HAP-1 (cell line): ENCODE measurements around the gene KCTD2.
"Not testable (repeated sequence)": the region's sequence is repeated elsewhere in the genome, so short reads cannot be mapped to it uniquely, and the experiment has no call there.

Experiments
- DNase-seq, 2 experiments: peaks; one replicate each; pipeline ENCODE4 v3.0.0-alpha.2; 2016 to 2020; ENCODE audit warnings: low spot score in 2 of 2
- H3K27me3 ChIP-seq: fragments of 250-450 bp; sonication (Bioruptor Pico); 2 replicates; pipeline ENCODE4 v1.5.1; 2020; ENCODE audit warnings: low read depth, mild to moderate bottlenecking, moderate library complexity
- H3K36me3 ChIP-seq: fragments of 250-450 bp; sonication (Bioruptor Pico); replicated peaks from 2 replicates; pipeline ENCODE4 v1.5.1; 2020; ENCODE audit warnings: mild to moderate bottlenecking
- H3K4me1 ChIP-seq: fragments of 250-450 bp; sonication (Bioruptor Pico); 2 replicates; pipeline ENCODE4 v1.5.1; 2020; ENCODE audit warnings: mild to moderate bottlenecking
- H3K4me3 ChIP-seq: fragments of 250-450 bp; sonication (Bioruptor Pico); 2 replicates; pipeline ENCODE4 v1.5.1; 2020; ENCODE audit warnings: mild to moderate bottlenecking, moderate library complexity
- H3K9me3 ChIP-seq: fragments of 250-450 bp; sonication (Bioruptor Pico); 2 replicates; pipeline ENCODE4 v1.5.1; 2020; ENCODE audit warnings: mild to moderate bottlenecking, moderate library complexity
- in situ Hi-C: fragments of 300-500 bp; cut with MboI; formaldehyde crosslinking; loops from 3 replicates; pipeline ENCODE4 v1.14.3; 2020; ENCODE audit warnings: low sequenced_read_pairs, inconsistent platforms, mixed read lengths

Gene KCTD2, protein sequence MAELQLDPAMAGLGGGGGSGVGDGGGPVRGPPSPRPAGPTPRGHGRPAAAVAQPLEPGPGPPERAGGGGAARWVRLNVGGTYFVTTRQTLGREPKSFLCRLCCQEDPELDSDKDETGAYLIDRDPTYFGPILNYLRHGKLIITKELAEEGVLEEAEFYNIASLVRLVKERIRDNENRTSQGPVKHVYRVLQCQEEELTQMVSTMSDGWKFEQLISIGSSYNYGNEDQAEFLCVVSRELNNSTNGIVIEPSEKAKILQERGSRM

DNA sequence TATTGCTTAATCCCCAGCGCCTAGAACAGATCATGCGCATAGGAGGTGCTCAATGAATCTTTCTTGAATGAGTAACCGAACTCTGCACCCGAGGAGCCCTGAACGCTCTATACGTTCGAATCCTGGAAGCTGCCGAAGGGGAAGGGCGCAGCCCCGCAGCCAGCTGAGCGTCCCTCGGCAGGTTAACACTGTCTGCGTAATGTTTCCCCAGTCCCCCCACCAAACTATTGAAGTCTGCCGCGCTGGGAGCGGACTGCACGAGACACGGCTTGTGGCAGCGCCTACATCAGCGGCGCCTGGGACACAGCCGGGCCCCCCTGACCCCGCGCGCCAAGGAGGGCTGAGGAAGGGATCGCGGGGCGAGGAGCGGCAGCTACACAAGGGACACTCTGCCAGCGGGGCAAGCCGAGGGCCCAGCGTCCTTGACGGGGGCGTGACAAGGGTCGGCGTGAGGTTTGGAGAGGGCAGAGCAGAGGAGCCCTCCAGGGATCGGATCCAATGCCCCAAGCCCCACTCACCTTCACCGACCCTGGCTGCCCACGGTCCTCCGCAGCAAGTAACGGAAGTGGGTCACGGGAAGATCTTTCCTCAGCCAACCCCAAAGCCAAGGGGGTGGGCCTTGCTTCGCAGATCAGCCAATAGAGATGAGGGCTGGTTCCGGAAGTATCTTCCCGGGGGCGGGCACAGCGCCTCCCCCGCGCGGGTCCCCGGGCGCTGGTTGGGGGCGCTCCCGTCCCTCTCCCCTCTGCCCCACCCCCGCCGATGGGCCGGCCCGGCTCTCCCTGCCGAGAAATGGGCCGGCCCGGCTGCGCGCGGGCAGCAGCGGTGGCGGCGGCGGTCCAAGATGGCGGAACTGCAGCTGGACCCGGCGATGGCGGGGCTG, at the start of gene KCTD2, which contains the start of gene ATP5PD:
Gene KCTD2, plus strand, starts transcription at position 819 of the 883 bp plus-strand sequence. Its CDS starts 26 bp downstream, at position 845.
Gene ATP5PD, minus strand, starts transcription at position 563 of the 883 bp plus-strand sequence. CDS start 4,319 bp downstream, outside the sequence.
- Histone ChIP-seq H3K4me3 (peak within 1 kb of the TSS; percentile 99), H3K36me3 (peaks cover 21% of the 10 kb centered on the region), H3K4me1 (peaks cover 21% of the 10 kb centered on the region), H3K27me3 (no peaks in the 10 kb centered on the region), H3K9me3 (no peaks in the 10 kb centered on the region)
- peak; percentile 92 to 97 for DNase-seq
- in situ Hi-C loops = no loop called here

DNA sequence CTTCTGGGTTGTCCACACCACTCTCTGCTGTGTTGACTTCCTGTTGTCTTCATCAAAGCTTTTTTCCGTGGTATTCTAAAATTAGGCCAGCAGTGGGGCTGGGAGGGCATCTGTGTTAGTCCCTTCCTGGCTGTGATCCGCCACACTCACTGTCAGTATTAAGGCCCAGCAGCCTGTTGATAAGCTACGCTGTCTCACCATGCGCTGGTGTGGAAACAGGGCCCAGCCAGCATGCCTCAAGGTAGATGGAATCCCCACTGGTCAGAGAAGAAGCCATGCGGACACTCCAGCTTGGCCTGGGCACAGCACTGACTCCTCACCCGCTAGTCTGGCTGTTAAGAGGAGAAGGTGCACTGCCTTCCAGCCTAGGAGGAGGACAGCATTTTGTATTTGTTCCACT, 48.2 kb upstream of the KCTD2 start:
- in situ Hi-C loops = no loop called here
- Histone ChIP-seq H3K27me3 (no peaks in the 10 kb centered on the region), H3K9me3 (no peaks in the 10 kb centered on the region), H3K4me1 (peaks cover 14% of the 10 kb centered on the region), H3K36me3 (peaks cover 15% of the 10 kb centered on the region), H3K4me3 (no peak overlapping the region)
- DNase-seq = no peak

DNA sequence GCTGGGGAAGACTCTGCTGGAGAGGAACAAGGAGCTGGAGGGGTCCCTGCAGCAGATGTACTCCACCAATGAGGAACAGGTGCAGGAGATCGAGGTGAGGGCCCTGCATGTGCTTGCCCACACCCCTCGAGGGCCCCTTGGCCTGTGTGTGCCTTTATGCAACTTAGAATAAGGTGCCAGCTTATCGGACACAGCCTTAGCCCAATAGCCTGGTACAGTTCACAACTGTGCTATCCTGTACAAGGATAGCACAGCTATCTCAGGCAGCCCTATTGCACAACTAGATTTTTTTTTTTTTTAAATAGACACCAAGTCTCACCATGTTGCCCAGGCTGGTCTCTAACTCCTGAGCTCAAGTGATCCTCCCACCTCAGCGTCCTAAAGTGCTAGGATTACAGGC, 47.5 kb upstream of the KCTD2 start:
- no peaks in the 10 kb centered on the region for H3K9me3 ChIP-seq
- peaks cover 16% of the 10 kb centered on the region for H3K36me3 ChIP-seq
- in situ Hi-C loops = no loop called here
- no peak overlapping the region for H3K4me3 ChIP-seq
- no peak for DNase-seq
- peaks cover 8% of the 10 kb centered on the region for H3K4me1 ChIP-seq
- no peaks in the 10 kb centered on the region for H3K27me3 ChIP-seq

DNA sequence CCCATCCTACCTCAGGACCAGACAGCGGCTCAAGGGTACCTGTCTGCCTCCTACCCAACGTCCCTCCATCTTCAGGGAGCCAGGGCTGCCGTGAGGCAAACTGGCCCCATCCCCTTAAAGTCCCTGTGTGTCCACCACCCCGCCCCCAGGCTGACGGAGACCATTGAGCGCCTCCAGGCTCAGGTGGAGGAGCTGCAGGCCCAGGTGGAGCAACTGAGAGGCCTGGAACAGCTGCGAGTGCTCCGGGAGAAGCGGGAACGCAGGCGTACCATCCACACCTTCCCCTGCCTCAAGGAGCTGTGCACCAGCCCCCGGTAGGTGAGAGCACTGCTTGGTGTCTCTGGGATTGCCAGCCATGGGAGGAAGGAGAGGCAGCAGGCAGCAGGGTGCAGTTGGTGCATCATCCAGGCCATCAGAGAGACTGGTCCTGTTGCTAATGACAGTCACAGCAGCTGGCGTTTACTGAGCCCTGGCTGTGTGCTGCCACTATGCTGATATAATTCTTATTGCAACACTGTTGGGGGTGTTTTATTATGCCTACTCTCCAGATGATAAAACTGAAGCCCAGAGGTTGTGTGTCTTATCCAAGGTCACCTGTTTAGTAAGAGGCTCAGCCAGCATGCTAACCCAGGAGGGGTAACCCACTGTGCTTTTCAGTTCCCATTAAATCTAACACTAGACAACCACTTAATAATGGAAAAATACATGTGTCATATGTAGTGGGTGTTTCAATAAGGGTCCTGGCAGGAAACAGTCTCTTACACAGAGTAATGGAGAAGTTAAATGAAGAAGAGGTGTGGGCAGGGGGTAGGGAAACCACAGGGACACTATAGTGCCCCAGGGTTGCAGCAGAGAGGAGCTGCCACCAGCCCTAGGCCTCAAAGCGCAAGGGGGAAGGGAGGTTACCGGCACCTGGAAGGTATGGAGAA, 44.8 kb upstream of the KCTD2 start:
- no peaks in the 10 kb centered on the region for H3K9me3 ChIP-seq
- DNase-seq = no peak
- H3K4me3 ChIP-seq = no peak overlapping the region
- H3K36me3 ChIP-seq = peaks cover 16% of the 10 kb centered on the region
- no peaks in the 10 kb centered on the region for H3K4me1 ChIP-seq
- in situ Hi-C loops = no loop called here
- H3K27me3 ChIP-seq = no peaks in the 10 kb centered on the region

DNA sequence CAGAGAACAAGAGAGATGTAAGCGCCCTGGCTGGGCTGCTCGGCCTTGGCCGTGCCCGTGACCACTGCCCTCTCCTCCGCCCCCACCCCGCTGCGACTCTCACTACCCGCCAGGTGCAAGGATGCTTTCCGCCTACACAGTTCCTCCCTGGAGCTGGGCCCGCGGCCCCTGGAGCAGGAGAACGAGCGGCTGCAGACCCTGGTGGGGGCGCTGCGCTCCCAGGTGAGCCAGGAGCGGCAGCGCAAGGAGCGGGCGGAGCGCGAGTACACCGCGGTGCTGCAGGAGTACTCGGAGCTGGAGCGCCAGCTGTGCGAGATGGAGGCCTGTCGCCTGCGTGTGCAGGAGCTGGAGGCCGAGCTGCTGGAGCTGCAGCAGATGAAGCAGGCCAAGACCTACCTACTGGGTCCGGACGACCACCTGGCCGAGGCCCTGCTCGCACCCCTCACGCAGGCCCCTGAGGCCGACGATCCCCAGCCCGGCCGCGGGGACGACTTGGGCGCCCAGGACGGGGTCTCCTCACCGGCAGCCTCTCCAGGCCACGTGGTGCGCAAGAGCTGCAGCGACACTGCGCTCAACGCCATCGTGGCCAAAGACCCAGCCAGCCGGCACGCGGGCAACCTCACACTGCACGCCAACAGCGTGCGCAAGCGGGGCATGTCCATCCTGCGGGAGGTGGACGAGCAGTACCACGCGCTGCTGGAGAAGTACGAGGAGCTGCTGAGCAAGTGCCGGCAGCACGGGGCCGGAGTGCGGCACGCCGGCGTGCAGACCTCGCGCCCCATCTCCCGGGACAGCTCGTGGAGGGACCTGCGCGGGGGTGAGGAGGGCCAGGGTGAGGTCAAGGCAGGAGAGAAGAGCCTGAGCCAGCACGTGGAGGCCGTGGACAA, 43.7 kb upstream of the KCTD2 start:
- in situ Hi-C loops = no loop called here
- Histone ChIP-seq H3K4me1 (no peaks in the 10 kb centered on the region), H3K27me3 (no peaks in the 10 kb centered on the region), H3K36me3 (peaks cover 16% of the 10 kb centered on the region), H3K9me3 (no peaks in the 10 kb centered on the region), H3K4me3 (no peak overlapping the region)
- DNase-seq = no peak

DNA sequence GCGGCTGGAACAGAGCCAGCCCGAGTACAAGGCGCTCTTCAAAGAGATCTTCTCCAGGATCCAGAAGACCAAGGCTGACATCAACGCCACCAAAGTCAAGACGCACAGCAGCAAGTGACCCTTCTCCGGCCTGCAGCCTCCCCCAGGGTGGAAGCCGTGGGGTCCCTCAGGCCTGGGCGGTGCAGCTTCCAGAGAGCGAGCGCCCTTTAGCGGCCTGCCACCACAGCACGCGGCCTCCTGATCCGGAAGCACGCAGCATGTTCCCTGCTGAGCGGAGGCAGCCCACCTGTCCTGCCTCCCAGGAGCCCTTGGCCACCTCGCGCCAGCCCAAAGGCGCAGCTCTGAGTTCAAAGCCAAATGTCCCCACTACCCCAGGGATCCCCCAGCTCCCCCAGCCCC, 43.1 kb upstream of the KCTD2 start:
- Histone ChIP-seq H3K27me3 (no peaks in the 10 kb centered on the region), H3K4me3 (no peak overlapping the region), H3K36me3 (peaks cover 16% of the 10 kb centered on the region), H3K9me3 (no peaks in the 10 kb centered on the region), H3K4me1 (no peaks in the 10 kb centered on the region)
- in situ Hi-C loops = no loop called here
- DNase-seq = no peak

DNA sequence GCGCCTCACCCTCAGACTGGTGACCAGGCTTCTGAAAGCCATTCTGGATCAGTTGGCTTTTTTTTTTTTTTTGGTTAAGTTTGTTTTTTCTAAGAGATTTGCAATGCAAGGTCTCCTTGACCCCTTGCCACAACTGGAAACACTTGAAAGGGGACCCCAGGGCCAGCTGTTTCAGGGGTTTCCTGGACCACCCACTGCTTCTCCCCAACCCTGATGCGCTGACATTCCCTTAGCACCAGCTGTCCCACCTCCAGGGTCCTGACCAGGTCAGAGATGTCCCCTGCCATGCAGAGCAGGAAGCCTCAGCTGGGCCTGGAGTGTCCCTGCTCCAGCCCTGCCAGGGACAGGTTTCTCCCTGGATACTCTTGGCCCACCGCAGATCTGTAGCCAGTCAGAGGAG, 42.7 kb upstream of the KCTD2 start:
- Histone ChIP-seq H3K27me3 (no peaks in the 10 kb centered on the region), H3K36me3 (peaks cover 15% of the 10 kb centered on the region), H3K4me1 (no peaks in the 10 kb centered on the region), H3K4me3 (no peak overlapping the region), H3K9me3 (no peaks in the 10 kb centered on the region)
- in situ Hi-C loops = no loop called here
- no peak for DNase-seq

DNA sequence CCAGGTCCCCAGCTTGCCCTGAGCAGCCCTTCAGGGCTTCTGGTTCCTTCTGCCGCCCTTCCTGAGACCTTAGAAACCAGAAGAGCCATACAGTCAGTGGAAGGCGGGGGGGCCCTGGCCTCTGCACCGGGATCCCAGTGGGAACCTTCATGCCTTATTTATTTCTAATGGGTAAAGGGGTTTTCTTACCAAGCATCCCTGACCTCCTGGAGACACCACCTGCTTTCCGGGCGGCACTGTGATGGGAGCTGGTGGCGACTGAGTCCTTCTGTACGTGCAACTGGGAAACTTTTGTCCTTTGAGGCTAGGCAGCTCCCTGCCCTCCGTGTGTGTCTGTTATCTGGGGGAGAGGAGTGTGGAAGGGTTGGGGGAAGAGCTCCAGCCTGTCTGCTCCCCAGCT, 41.7 kb upstream of the KCTD2 start:
- in situ Hi-C loops = no loop called here
- H3K9me3 ChIP-seq = no peaks in the 10 kb centered on the region

DNA sequence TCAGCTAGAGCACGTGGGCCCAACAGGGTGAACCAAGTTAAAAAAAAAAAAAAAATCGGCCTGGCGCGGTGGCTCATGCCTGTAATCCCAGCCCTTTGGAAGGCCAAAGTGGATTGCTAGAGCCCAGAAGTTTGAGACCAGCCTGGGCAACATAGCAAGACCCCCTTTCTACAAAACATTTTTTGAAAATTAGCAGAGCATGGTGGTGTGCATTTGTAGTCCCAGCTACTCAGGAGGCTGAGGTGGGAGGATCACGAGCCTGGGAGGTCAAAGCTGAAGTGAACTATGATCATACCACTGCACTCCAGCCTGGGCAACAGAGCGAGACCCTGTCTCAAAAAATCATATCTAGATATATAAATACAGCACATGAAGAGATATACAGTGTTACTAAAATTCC, 40.9 kb upstream of the KCTD2 start:
- DNase-seq, H3K4me3 ChIP-seq, H3K4me1 ChIP-seq, H3K9me3 ChIP-seq, in situ Hi-C loops, H3K27me3 ChIP-seq: not testable (repeated sequence)
- H3K36me3 ChIP-seq = peaks cover 12% of the 10 kb centered on the region

More for the DNA sequence above, 41.7 kb upstream of the KCTD2 start:
- Histone ChIP-seq H3K4me1 (no peaks in the 10 kb centered on the region), H3K27me3 (no peaks in the 10 kb centered on the region), H3K4me3 (no peak overlapping the region), H3K36me3 (peaks cover 14% of the 10 kb centered on the region)
- DNase-seq = no peak

DNA sequence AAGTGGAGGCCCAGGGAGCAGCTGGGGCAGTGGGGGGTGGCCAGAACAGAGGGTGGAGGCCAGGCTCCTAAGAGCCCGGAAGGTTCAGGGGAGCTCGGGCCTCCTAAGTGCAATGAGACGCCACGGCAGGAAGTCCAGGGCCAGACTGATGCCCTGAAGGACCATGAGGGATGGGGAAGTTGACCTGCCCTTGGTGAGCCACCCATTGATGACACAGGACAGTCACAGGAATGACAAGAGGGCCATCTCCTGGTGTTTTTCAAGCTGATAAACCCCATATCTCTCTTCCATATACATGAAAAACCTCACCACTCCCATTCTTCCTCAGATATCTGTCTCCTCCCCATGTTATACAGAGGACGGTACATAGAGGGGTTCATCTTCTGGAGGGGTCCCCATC, 40.4 kb upstream of the KCTD2 start:
- no peak overlapping the region for H3K4me3 ChIP-seq
- peaks cover 6% of the 10 kb centered on the region; the same call in 1 of the 2 replicates for H3K36me3 ChIP-seq
- H3K9me3 ChIP-seq = no peaks in the 10 kb centered on the region
- in situ Hi-C loops = no loop called here
- no peak for DNase-seq
- H3K4me1 ChIP-seq = no peaks in the 10 kb centered on the region
- H3K27me3 ChIP-seq = no peaks in the 10 kb centered on the region

DNA sequence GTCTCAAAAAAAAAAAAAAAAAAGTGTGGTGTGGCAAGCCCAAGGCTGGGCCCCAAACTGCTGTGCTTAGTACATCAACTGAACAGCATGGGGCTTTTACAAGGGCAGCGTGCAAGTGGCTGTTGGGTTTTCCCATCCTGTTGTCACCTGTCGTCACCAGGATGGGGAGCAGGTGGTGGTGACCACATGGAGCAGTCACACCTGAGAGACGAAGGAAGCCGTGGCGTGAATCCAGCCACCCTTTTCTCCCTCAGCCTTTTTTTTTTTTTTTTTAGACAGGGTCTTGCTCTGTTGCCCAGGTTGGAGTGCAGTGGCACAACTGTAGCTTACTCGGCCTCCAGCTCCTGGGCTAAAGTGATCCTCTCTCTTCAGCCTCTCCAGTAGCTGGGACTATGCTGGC, 38.7 kb upstream of the KCTD2 start:
- H3K36me3 ChIP-seq = peaks cover 6% of the 10 kb centered on the region; the same call in 1 of the 2 replicates
- H3K9me3 ChIP-seq = no peaks in the 10 kb centered on the region
- H3K27me3 ChIP-seq = no peaks in the 10 kb centered on the region
- H3K4me3 ChIP-seq = no peak overlapping the region
- H3K4me1 ChIP-seq = no peaks in the 10 kb centered on the region
- in situ Hi-C loops = no loop called here
- DNase-seq = no peak

DNA sequence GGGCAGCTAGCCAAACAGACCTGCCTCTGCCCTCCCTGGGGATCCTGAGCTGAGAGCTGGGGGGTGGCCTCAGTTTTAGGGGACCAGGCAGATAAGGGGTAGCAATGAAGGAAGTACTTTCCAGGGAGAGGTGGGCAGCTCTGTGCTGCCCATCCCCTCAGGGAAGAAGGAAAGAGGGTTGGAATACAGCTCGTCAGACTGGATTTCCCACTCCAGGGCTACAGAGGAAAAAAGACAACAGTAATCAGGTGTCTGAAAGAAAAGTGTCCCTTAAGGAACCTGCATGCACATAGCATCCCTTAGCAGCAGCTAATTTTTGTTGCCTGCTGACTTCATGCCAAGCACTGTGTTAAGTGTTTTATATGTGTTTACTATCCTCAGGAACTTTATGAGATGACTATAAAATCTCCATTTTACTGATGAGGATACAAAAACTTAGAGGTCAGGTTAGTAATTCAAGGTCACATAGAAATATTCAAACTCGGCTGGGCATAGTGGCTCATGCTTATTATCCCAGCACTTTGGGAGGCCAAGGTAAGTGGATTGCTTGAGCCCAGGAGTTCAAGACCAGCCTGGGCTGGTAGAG, 37.8 kb upstream of the KCTD2 start:
- H3K27me3 ChIP-seq = no peaks in the 10 kb centered on the region
- DNase-seq = no peak
- no peaks in the 10 kb centered on the region for H3K36me3 ChIP-seq
- H3K4me3 ChIP-seq = no peak overlapping the region
- no peaks in the 10 kb centered on the region for H3K9me3 ChIP-seq
- H3K4me1 ChIP-seq = no peaks in the 10 kb centered on the region
- in situ Hi-C loops = no loop called here
